ENCODE data around the gene PPP6R3. TPM values are rescaled to one million over a fixed set of nuclear protein-coding genes. Genes with fewer than 3 reads are reported as not detected.
"Not testable (repeated sequence)": the region's sequence is repeated elsewhere in the genome, so short reads cannot be mapped to it uniquely, and the experiment has no call there.

Gene PPP6R3
- total and polyA plus RNA-seq, 2 donors (not counting 3 experiments of a cell fraction or from before 2014, with no cell fraction given), result 31.7 to 98.8 TPM

DNA sequence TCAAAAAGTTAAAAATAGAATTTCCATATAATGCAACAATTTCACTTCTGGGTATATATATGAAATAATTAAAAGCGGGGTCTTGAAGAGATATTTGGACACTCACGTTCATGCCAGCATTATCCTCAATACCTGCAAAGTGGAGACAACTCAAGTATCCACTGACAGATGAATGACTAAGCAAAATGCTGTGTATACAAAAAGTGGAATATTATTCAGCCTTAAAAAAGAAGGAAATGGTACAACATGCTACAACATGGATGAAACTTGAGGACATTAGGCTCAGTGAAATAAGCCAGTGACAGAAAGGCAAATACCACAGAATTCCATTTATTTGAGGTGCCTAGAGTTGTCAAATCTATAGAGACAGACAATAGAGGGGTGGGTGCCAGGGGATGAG, 161.3 kb downstream of the PPP6R3 start:
- H3K36me3 ChIP-seq (ENCODE audit: control insufficient read depth in 2 of 2, extremely low read depth in 1 of 2, insufficient read depth in 2 of 2, low read length in 2 of 2), result no peaks in the 10 kb centered on the region
- no peaks in the 10 kb centered on the region for H3K79me2 ChIP-seq (ENCODE audit: control insufficient read depth, insufficient read depth, low read length)
- TF ChIP-seq JUN (IDR thresholded peaks at IDR 0.05; ENCODE audit: borderline replicate concordance, insufficient read depth, insufficient read length, low read depth) (no peak), POLR2AphosphoS5 (IDR thresholded peaks at IDR 0.05; ENCODE audit: insufficient read depth, low read depth, low read length) (no peak)
- no peak overlapping the region for H3K4me2 ChIP-seq (ENCODE audit: insufficient read depth, low read length)
- no peaks in the 10 kb centered on the region for H3K9me3 ChIP-seq (replicated peaks; ENCODE audit: control insufficient read depth, insufficient read depth, low read length)
- DNase-seq (ENCODE audit: low read depth, low spot score), result no peak
- no peaks in the 10 kb centered on the region for H3K4me1 ChIP-seq (ENCODE audit: control insufficient read depth, extremely low read depth, insufficient read depth, low read length)
- H2AFZ ChIP-seq (ENCODE audit: low read depth, low read length), result no peak overlapping the region
- intact Hi-C loops (cut with micrococcal nuclease) (no loop called here), dilution Hi-C loops (cut with MboI; ENCODE audit: extremely low pct_ligation_motif_present, low sequenced_read_pairs) (no loop called here)
- H4K20me1 ChIP-seq (replicated peaks; ENCODE audit: control insufficient read depth, extremely low read depth, insufficient read depth, low read length), result no peaks in the 10 kb centered on the region
- CTCF ChIA-PET, result no interaction called here
- H3K4me3 ChIP-seq (replicated peaks in 1 of 3; ENCODE audit: insufficient read depth in 1 of 3, low read depth in 1 of 3, low read length in 3 of 3), result no peak overlapping the region
- FAIRE-seq, result no peak
- no TSS peak for BruUV-seq (replicated peaks)
- H3K27ac ChIP-seq (ENCODE audit: insufficient read depth, low read depth, low read length), result no peak overlapping the region
- no peaks in the 10 kb centered on the region for H3K27me3 ChIP-seq (ENCODE audit: control insufficient read depth in 2 of 2, insufficient read depth in 2 of 2, low read length in 2 of 2)
- POLR2A ChIA-PET, result no interaction called here
- no peaks in the 10 kb centered on the region for H3K9me1 ChIP-seq (replicated peaks; ENCODE audit: control insufficient read depth, extremely low read depth, insufficient read depth, low read length)
- H3K9ac ChIP-seq (replicated peaks; ENCODE audit: extremely low read depth, insufficient read depth, low read length), result no peak overlapping the region

DNA sequence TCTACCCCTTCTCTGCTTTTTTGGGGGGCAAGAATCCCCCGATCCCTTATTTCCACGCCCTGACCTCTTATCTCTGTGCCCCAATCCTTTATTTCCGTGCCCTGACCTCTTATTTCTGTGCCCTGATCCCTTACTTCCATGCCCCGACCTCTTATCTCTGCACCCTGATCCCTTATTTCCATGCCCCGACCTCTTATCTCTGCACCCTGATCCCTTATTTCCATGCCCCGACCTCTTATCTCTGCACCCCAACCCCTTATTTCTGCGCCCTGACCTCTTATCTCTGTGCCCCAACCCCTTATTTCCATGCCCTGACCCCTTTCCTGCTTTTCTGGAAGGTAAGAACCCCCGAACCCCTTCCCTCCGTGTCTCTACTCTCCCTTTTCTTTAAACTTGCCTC, 163.2 kb downstream of the PPP6R3 start:
- BruUV-seq (replicated peaks); dilution Hi-C loops (cut with MboI; ENCODE audit: extremely low pct_ligation_motif_present, low sequenced_read_pairs); H3K4me1 ChIP-seq (ENCODE audit: control insufficient read depth, extremely low read depth, insufficient read depth, low read length); H4K20me1 ChIP-seq (replicated peaks; ENCODE audit: control insufficient read depth, extremely low read depth, insufficient read depth, low read length); POLR2A ChIA-PET; H2AFZ ChIP-seq (ENCODE audit: low read depth, low read length); H3K4me3 ChIP-seq (replicated peaks in 1 of 3; ENCODE audit: insufficient read depth in 1 of 3, low read depth in 1 of 3, low read length in 3 of 3); H3K9me3 ChIP-seq (replicated peaks; ENCODE audit: control insufficient read depth, insufficient read depth, low read length); H3K9ac ChIP-seq (replicated peaks; ENCODE audit: extremely low read depth, insufficient read depth, low read length); intact Hi-C loops (cut with micrococcal nuclease); H3K36me3 ChIP-seq (ENCODE audit: control insufficient read depth in 2 of 2, extremely low read depth in 1 of 2, insufficient read depth in 2 of 2, low read length in 2 of 2); CTCF ChIA-PET; H3K27ac ChIP-seq (ENCODE audit: insufficient read depth, low read depth, low read length); DNase-seq (ENCODE audit: low read depth, low spot score); H3K79me2 ChIP-seq (ENCODE audit: control insufficient read depth, insufficient read depth, low read length); H3K9me1 ChIP-seq (replicated peaks; ENCODE audit: control insufficient read depth, extremely low read depth, insufficient read depth, low read length); H3K4me2 ChIP-seq (ENCODE audit: insufficient read depth, low read length); FAIRE-seq; H3K27me3 ChIP-seq (ENCODE audit: control insufficient read depth in 2 of 2, insufficient read depth in 2 of 2, low read length in 2 of 2): not testable (repeated sequence)

DNA sequence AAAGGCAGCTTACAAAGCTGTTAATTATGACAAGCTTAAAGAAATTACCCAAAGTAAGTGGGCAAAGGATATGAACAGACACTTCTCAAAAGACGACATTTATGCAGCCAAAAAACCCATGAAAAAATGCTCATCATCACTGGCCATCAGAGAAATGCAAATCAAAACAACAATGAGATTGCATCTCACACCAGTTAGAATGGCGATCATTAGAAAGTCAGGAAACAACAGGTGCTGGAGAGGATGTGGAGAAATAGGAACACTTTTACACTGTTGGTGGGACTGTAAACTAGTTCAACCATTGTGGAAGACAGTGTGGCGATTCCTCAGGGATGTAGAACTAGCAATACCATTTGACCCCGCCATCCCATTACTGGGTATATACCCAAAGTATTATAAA, 164.5 kb downstream of the PPP6R3 start:
- H3K4me2 ChIP-seq (ENCODE audit: insufficient read depth, low read length); H3K9me3 ChIP-seq (replicated peaks; ENCODE audit: control insufficient read depth, insufficient read depth, low read length); H4K20me1 ChIP-seq (replicated peaks; ENCODE audit: control insufficient read depth, extremely low read depth, insufficient read depth, low read length); H2AFZ ChIP-seq (ENCODE audit: low read depth, low read length); H3K4me1 ChIP-seq (ENCODE audit: control insufficient read depth, extremely low read depth, insufficient read depth, low read length); dilution Hi-C loops (cut with MboI; ENCODE audit: extremely low pct_ligation_motif_present, low sequenced_read_pairs); H3K36me3 ChIP-seq (ENCODE audit: control insufficient read depth in 2 of 2, extremely low read depth in 1 of 2, insufficient read depth in 2 of 2, low read length in 2 of 2); H3K9me1 ChIP-seq (replicated peaks; ENCODE audit: control insufficient read depth, extremely low read depth, insufficient read depth, low read length); CTCF ChIA-PET; POLR2A ChIA-PET; H3K79me2 ChIP-seq (ENCODE audit: control insufficient read depth, insufficient read depth, low read length); H3K27ac ChIP-seq (ENCODE audit: insufficient read depth, low read depth, low read length); BruUV-seq (replicated peaks); H3K4me3 ChIP-seq (replicated peaks in 1 of 3; ENCODE audit: insufficient read depth in 1 of 3, low read depth in 1 of 3, low read length in 3 of 3); H3K9ac ChIP-seq (replicated peaks; ENCODE audit: extremely low read depth, insufficient read depth, low read length); FAIRE-seq; H3K27me3 ChIP-seq (ENCODE audit: control insufficient read depth in 2 of 2, insufficient read depth in 2 of 2, low read length in 2 of 2); intact Hi-C loops (cut with micrococcal nuclease); DNase-seq (ENCODE audit: low read depth, low spot score): not testable (repeated sequence)

DNA sequence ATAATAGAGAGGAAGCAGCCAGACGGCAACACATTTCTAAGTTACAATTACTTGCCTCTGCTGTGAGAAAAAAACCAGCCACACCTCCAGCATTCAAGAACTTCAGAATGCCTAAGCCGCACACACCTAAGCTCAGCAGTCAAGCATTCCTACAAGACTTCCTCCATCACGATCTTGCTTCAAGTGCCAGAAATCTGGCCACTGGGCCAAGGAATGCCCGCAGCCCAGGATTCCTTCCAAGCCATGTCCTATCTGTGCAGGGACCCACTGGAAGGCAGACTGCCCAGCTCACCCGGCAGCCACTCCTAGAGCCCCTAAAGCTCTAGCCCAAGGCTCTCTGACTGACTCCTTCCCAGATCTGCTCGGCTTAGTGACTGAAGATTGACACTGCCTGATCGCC, 165.7 kb downstream of the PPP6R3 start:
- dilution Hi-C loops (cut with MboI; ENCODE audit: extremely low pct_ligation_motif_present, low sequenced_read_pairs); H3K36me3 ChIP-seq (ENCODE audit: control insufficient read depth in 2 of 2, extremely low read depth in 1 of 2, insufficient read depth in 2 of 2, low read length in 2 of 2): not testable (repeated sequence)

More for the DNA sequence above, 165.7 kb downstream of the PPP6R3 start:
- H3K4me2 ChIP-seq (ENCODE audit: insufficient read depth, low read length); H3K4me3 ChIP-seq (replicated peaks in 1 of 3; ENCODE audit: insufficient read depth in 1 of 3, low read depth in 1 of 3, low read length in 3 of 3); intact Hi-C loops (cut with micrococcal nuclease); H3K9me3 ChIP-seq (replicated peaks; ENCODE audit: control insufficient read depth, insufficient read depth, low read length); H3K4me1 ChIP-seq (ENCODE audit: control insufficient read depth, extremely low read depth, insufficient read depth, low read length); H3K9me1 ChIP-seq (replicated peaks; ENCODE audit: control insufficient read depth, extremely low read depth, insufficient read depth, low read length); BruUV-seq (replicated peaks); H3K27me3 ChIP-seq (ENCODE audit: control insufficient read depth in 2 of 2, insufficient read depth in 2 of 2, low read length in 2 of 2); H3K9ac ChIP-seq (replicated peaks; ENCODE audit: extremely low read depth, insufficient read depth, low read length); CTCF ChIA-PET; DNase-seq (ENCODE audit: low read depth, low spot score); H4K20me1 ChIP-seq (replicated peaks; ENCODE audit: control insufficient read depth, extremely low read depth, insufficient read depth, low read length); H2AFZ ChIP-seq (ENCODE audit: low read depth, low read length); POLR2A ChIA-PET; H3K27ac ChIP-seq (ENCODE audit: insufficient read depth, low read depth, low read length); FAIRE-seq; H3K79me2 ChIP-seq (ENCODE audit: control insufficient read depth, insufficient read depth, low read length): not testable (repeated sequence)

Measured in endothelial cell of umbilical vein (primary cell).